ENCODE results near the gene COL5A1.

The COL5A1 gene

DNA sequence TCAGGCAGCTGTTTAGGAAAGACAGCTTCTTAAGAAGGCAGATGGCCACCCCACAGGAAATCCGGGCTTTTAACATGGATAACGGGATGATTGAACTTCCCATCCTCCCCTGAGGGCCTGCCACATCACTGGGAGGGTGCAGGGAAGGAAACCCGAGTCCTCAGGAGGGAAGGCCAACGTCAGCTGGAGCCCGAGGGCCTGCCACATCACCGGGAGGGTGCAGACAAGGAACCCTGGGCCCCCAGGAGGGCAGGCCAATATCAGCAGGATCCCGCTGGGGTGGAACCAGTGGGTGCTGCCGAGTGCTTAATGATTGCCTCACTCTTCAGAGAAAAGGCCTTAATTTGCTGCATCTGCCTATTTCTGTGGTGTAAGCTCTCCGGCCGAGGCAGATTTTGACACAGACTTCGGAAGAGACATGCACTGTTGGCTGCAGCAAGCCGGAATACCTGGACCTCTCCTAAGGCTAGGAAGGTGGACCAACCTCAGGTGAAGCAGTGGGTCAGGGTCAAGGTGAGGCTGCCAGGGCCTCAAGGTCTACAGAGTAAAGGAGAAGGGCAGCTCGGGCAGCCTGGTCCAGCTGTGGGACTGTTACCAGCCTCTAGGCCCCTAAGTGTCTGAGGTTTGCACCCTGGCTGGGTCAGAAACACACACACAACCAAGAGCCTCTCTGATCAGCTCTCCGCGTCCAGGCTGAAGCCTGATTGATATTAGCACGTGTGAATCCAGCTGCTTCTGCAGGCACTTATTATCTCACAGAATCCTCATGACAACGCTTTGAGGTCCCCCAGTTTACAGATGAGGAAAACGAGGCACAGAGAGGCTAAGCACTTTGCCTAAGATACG is 14.8 kb upstream of the COL5A1 start:
- DNase-seq, result no peak

DNA sequence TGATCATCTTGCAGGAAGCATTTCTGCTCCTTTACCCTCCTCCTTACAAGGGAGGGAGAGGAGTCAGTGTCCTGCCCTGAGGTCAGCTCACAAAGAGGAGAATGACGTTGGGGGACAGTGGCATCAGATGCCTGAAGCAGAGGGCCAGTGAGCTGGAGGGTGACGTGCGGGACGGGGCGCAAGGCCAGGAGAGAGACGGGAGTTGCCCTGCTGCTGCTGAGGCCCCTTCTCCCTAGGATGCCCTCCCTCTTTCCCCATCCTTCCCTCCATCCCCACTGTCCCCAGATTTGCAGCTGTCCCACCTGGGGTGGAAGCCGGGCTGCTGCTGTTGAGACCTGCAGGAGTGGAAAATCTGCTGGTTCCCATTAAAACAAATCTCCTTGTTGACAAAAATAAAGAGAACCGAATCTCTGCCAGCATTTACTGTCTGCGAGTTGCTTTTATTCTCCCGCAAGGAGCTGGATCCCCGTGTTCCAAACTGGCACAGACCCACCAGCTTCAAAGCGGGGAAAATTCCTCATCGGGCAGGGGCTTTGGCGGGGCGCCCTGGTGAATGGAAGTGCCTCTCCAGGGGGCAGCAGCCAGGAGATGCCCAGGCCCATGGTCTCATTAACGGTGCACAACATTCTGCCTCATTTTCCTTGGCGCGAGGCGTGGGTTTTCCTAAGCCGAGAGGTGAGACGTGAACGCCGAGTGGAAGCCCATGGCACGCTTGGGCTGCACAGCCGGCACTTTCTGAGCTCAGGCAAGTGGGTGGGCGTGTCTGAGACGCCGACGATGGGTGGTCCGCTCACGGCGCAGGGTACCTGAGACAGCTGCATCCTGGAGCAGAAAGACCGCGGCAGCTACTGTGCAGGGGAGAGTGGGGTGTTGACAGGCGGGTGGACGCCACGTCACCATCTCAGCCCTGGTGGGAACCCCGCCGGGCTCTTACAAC is 13.9 kb upstream of the COL5A1 start:
- DNase-seq, result no peak

DNA sequence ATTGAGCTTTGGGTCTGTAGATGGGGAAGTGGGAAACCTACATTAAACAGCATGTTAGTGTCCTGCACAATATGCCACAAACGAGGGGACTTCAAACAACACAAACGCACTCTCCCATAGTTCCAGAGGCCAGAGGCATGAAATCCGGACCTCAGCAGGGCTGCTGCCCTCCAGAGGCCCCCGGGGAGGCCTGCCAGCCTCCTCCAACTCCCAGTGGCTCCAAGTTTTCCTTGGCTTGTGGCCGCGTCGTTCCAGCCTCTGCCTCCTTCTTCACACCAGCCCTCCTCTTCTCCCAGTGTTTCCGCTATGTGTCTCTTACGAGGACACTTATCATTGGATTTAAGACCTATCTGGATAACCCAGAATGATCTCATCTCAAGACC is 13.3 kb upstream of the COL5A1 start:
- DNase-seq, result no peak

DNA sequence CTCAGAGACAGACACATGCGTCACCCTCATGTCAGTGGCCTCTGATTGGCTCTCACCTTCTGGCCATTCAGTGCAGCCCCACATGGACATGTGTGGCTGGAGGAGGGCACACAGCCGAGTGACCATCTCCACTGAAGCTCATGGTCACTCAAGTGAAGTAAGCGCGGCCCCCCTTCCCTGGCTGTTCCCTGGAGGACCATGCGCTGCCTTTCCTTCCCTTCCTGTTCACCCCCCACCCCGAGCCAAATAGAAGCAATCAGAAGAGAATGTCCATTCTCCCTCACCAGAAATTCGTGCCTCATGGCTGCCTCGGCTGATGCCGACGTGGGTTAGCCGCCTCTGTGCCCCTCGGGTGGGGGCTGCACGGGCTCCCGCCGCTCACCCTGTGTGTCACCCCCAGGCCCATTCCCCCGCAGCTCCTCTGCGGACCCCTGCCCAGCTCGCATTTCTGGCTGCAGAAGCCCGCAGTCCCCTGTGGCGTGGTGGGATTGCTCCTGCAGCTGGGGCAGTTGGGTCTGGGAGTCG is 12.5 kb upstream of the COL5A1 start:
- DNase-seq, result no peak

- DNase-seq, result peak; percentile 10
These were observed 11.8 kb upstream of the COL5A1 start for GRCh38 chr9:134629586-134630392.

GRCh38 chr9:134630393-134630790 is 11.2 kb upstream of the COL5A1 start:
- DNase-seq, result no peak

DNA sequence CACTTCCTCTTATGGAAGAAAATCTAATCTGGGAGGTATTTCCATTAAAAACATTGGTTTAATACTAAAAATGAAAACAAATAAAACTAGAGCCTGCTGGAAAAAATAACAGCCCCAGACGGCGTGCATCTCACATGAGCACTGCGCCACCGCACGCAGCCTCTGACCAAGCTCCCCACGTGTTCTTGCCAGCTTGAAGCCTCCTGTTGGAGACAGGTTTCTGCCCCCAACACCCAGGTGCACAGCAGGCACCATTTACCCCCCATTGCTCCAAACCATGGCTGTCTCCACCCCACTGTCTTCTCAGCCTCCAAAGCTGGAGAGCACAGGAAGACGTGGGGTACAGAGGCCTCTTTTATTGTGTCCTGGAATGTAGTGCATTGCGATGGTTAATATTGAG is 10.7 kb upstream of the COL5A1 start:
- DNase-seq, result peak; percentile 2

- DNase-seq, result peak; percentile 1
These were observed 9.7 kb upstream of the COL5A1 start for GRCh38 chr9:134631881-134632280.

- peak; percentile 5 for DNase-seq
These were observed 9.3 kb upstream of the COL5A1 start for GRCh38 chr9:134632329-134632728.

- DNase-seq, result peak; percentile 9
These were observed 8.1 kb upstream of the COL5A1 start for GRCh38 chr9:134633362-134634142.

GRCh38 chr9:134634176-134634575 is 7.4 kb upstream of the COL5A1 start:
- peak; percentile 8 for DNase-seq

DNA sequence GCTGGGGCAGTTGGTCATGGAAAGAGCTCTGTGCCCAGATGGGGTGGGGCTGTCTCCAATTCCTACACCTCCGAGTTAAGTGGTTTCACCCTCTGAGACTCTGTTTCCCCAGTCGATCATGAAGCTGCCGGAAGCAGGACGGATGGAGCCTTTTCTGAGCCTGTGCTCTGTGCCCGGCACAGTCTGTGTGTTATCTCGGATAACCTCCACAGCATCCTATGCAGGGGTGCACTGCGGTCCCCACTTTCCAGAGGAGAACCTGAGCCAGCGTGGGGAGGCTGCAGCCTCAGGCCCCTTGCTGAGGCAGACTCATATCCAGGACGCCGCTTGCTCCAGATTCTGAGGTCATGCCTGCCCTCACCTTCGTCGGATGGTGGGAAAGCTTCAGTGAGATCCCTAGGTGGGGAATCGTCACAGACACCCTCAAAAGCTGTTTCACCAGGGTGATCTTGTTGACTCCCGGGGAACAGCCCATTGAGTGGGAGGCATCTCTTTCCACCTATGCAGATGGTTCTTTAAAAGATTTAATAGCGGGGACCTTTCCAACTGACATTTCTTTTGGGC is 6.9 kb upstream of the COL5A1 start:
- no peak for DNase-seq

GRCh38 chr9:134635351-134636148 is 6.1 kb upstream of the COL5A1 start:
- DNase-seq, result no peak

DNA sequence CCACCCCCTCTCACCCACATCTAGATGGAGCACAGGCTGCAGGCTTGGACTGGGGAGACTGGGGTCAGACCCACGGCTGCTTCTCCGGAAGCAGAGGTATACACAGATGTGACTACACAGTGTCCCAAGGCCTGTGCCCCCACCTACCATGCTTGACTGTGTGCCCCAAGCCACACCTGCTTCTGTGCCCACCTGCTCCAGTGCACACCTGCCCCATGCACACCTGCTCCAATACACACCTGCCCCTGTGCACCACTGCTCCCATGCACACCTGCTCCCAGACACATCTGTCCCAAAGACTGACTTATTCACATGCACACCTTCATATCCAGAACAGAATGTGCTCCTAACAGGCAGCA is 5.5 kb upstream of the COL5A1 start:
- DNase-seq, result no peak

DNA sequence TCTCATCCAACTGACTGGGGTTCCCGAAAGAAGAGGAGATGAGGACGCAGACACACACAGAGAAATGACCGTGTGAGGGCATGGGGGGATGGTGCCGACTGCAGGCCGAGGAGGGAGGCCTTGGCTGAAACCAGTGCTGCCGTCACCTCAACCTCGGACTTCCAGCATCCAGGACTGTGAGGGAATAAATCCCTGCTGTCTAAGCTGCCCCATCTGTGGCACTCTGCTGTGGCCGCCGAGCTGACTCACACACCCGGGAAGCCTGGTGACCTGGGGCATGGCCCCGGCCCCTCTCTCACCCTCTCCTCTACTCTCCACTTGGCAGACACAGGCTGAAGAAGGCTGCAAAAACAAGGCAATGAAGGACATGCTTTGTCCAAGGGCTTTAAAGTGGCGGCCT is 4.4 kb upstream of the COL5A1 start:
- no peak for DNase-seq

- DNase-seq, result no peak
These were observed 3.7 kb upstream of the COL5A1 start for GRCh38 chr9:134637696-134638501.

GRCh38 chr9:134638502-134639090 is 3.0 kb upstream of the COL5A1 start:
- DNase-seq, result no peak

GRCh38 chr9:134639994-134640393 is 1.6 kb upstream of the COL5A1 start:
- DNase-seq, result no peak

GRCh38 chr9:134640506-134641172 is 964 bp upstream of the COL5A1 start:
- no peak for DNase-seq

All from activated T-cell treated with anti-CD3 and anti-CD28 coated beads, Interleukin-2, amount 50 U/mL, for 1 hour (primary cell).